GM12878 (cell line): Measurements from ENCODE around the gene ZNF764. TPM values are rescaled to one million over a fixed set of nuclear protein-coding genes. Genes with fewer than 3 reads are reported as not detected.

ENCODE experiments used
- ATAC-seq: fragments of 200-7000 bp; cut with Tn5 transposase; 3 replicates; pipeline ENCODE4 v1.9.1; 2020; ENCODE audit warnings: mild to moderate bottlenecking, moderate library complexity
- BruUV-seq: library from RNA; stranded (reverse); fragments of 400-500 nt; replicated peaks from 2 replicates; lab custom pipeline; 2021; lab: Mats Ljungman, UMichigan
- CTCF ChIA-PET: fragments of 300-600 bp; sonication (Branson Sonifier 250); formaldehyde crosslinking; extraction: SDS; loops from one replicate; lab custom pipeline; 2021; ENCODE audit warnings: inconsistent platforms; lab: Yijun Ruan, JAX
- POLR2A ChIA-PET: fragments of 350-600 bp; formaldehyde crosslinking; extraction: SDS; loops from one replicate; lab custom pipeline; 2021; ENCODE audit warnings: inconsistent platforms; lab: Charles Lee
- RAD21 ChIA-PET: fragments of 300-600 bp; sonication (Branson Sonifier 250); formaldehyde crosslinking; loops from one replicate; lab custom pipeline; 2023; ENCODE audit warnings: antibody characterized with exemption; ENCODE audit not compliant: unreplicated experiment; lab: Charles Lee
- SMC1A ChIA-PET: fragments of 300-600 bp; sonication (Branson Sonifier 250); formaldehyde crosslinking; loops from one replicate; lab custom pipeline; 2023; ENCODE audit not compliant: unreplicated experiment, uncharacterized antibody; lab: Charles Lee
- DNase-seq: peaks from one replicate; pipeline ENCODE4 v3.0.0-alpha.2; 2011; ENCODE audit warnings: low read depth, low spot score
- FAIRE-seq: peaks from 3 replicates; lab custom pipeline; 2011; peaks lifted over from hg19 to GRCh38; lab: Jason Lieb, UNC
- H2AFZ ChIP-seq: 2 replicates; pipeline ENCODE4 v1.6.0; 2011; ENCODE audit warnings: low read depth, low read length, control low read depth; ENCODE audit not compliant: control insufficient read depth
- H3K27ac ChIP-seq: 2 replicates; pipeline ENCODE4 v1.5.1; 2011; ENCODE audit warnings: control low read depth; ENCODE audit not compliant: control insufficient read depth, insufficient read depth
- H3K27me3 ChIP-seq, 2 experiments: replicated peaks in 1 of 2; 2 replicates each; pipeline versions ENCODE4 v1.6.0 to v1.6.1; 2011; ENCODE audit warnings: low read length in 1 of 2; ENCODE audit not compliant: control insufficient read depth in 2 of 2, insufficient read depth in 2 of 2
- H3K36me3 ChIP-seq, 2 experiments: 2 replicates each; pipeline ENCODE4 v1.5.1; 2011; ENCODE audit warnings: low read length in 1 of 2; ENCODE audit not compliant: control insufficient read depth in 2 of 2, insufficient read depth in 2 of 2
- H3K4me1 ChIP-seq: 2 replicates; pipeline ENCODE4 v1.6.1; 2011; ENCODE audit warnings: mild to moderate bottlenecking, low read length, moderate library complexity, mixed read lengths; ENCODE audit not compliant: control insufficient read depth, insufficient read depth
- H3K4me2 ChIP-seq: 2 replicates; pipeline ENCODE4 v1.6.0; 2011; ENCODE audit warnings: control low read depth; ENCODE audit not compliant: control insufficient read depth, insufficient read depth
- H3K4me3 ChIP-seq: fragments of 200-600 bp; sonication (generic); 2 replicates; pipeline ENCODE4 v1.5.1; 2016
- H3K79me2 ChIP-seq: 2 replicates; pipeline ENCODE4 v1.6.0; 2011; ENCODE audit warnings: low read length; ENCODE audit not compliant: control insufficient read depth, insufficient read depth
- H3K9ac ChIP-seq: 2 replicates; pipeline ENCODE4 v1.8.0; 2011; ENCODE audit warnings: low read length, control low read depth, mixed read lengths; ENCODE audit not compliant: control insufficient read depth, insufficient read depth
- H3K9me3 ChIP-seq: replicated peaks from 3 replicates; pipeline ENCODE4 v1.5.1; 2011; ENCODE audit warnings: mild to moderate bottlenecking, low read length; ENCODE audit not compliant: control insufficient read depth, insufficient read depth
- H4K20me1 ChIP-seq: 2 replicates; pipeline ENCODE4 v1.6.0; 2011; ENCODE audit not compliant: control insufficient read depth, insufficient read depth
- ATF3 ChIP-seq: IDR thresholded peaks from 2 replicates; pipeline ENCODE4 v1.6.1; 2011; ENCODE audit warnings: low read depth, mild to moderate bottlenecking, low read length, moderate library complexity, borderline replicate concordance; ENCODE audit errors: extremely low read depth
- SIN3A ChIP-seq: IDR thresholded peaks from 2 replicates; pipeline ENCODE4 v1.6.1; 2012; ENCODE audit warnings: low read depth, low read length, improper control_type of control experiment
- STAT1 ChIP-seq: fragments of 450-650 bp; conservative IDR thresholded peaks from 2 replicates; pipeline ENCODE4 v1.6.1; 2014; ENCODE audit warnings: antibody characterized with exemption, mild to moderate bottlenecking
- TARDBP ChIP-seq: IDR thresholded peaks from 2 replicates; pipeline ENCODE4 v1.6.1; 2016; ENCODE audit warnings: borderline replicate concordance
- WGBS: methylation state at CpG from one replicate; pipeline ENCODE4 v1.1.6; 2016; ENCODE audit warnings: low lambda C conversion rate; ENCODE audit not compliant: insufficient replicate concordance, insufficient coverage; ENCODE audit errors: missing lambda C conversion rate; 5-methylcytosine and 5-hydroxymethylcytosine counted together
- in situ Hi-C: fragments of 300-500 bp; cut with MboI; formaldehyde crosslinking; loops from 9 replicates; pipeline ENCODE4 v1.14.3; 2018; ENCODE audit warnings: mixed read lengths
- intact Hi-C: fragments of 100-400 bp; cut with micrococcal nuclease; formaldehyde crosslinking; loops from one replicate; pipeline ENCODE4 v1.14.2; 2022; ENCODE audit not compliant: unreplicated experiment
- polyA plus RNA-seq, 11 experiments: library from polyadenylated mRNA; depleted of rRNA in 4 of 11; unstranded in 6 of 11; stranded (reverse) in 5 of 11; fragments of >200 nt; fragmentation: Nextera tagmentation in 4 of 11; fragmentation: Illumina TruSeq in 1 of 11; extraction: Ambion mirVana in 4 of 11; extraction: Trizol in 1 of 11; gene quantifications; 1 replicate in 1 of 11; 2 replicates in 10 of 11; pipeline versions ENCODE4 v1.2.1 to v1.2.3, GENCODE V29; 2011 to 2016; ENCODE audit warnings: inconsistent platforms in 2 of 11, missing spikeins in 2 of 11, low read depth in 1 of 11
- total RNA-seq, 4 experiments: library from RNA; depleted of rRNA in 3 of 4; stranded (reverse); fragments of >200 nt in 3 of 4; fragmentation: Illumina TruSeq in 1 of 4; extraction: Trizol in 1 of 4; gene quantifications; 2 replicates each; pipeline versions ENCODE4 v1.2.1 to v1.2.3, GENCODE V29; 2013 to 2021
- TF ChIP-seq, protein P1 (sequence below): fragments of 150-350 bp; IDR thresholded peaks from 2 replicates; pipeline ENCODE4 v1.6.1; 2014; ENCODE audit warnings: mild to moderate bottlenecking, low read depth, low read length

Gene ZNF764
- total and polyA plus RNA-seq, 10 of the 15 experiments (the other 5 are each of a cell fraction or from before 2014, with no cell fraction given), result 0.61 to 11.9 (median 3.8) TPM

DNA sequence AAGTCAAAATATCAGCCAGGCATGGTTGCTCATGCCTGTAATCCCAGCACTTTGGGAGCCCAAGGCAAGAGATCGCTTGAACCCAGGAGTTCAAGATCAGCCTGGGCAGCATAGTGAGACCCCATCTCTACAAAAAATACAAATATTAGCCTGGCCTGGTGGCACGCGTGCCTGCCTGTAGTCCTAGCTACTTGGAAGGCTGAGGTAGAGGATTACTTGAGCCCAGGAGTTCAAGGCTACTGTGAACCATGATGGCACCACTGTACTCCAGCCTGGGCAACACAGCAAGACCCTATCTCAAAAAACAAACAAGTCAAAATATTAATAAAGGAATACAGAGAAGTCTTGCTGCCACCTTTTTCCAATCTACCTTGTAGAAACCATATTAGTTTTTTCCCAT is 47.8 kb upstream of the ZNF764 start:
- H3K4me2 ChIP-seq, result no peak overlapping the region
- peaks cover 11 to 14% of the 10 kb centered on the region in 2 experiments; a peak in 3 of 4 replicates for H3K36me3 ChIP-seq
- no peak for FAIRE-seq
- no peaks in the 10 kb centered on the region for H3K9me3 ChIP-seq
- ChIA-PET CTCF (interaction anchor here (1.1 to 3.4 kb wide), 3 partner anchors 9 to 176 kb away, joined by 3 to 38 read pairs (median 9); partner anchors contain the start of gene DCTPP1), SMC1A (no interaction called here)
- no peak overlapping the region for H2AFZ ChIP-seq
- no peaks in the 10 kb centered on the region for H4K20me1 ChIP-seq
- intact Hi-C loops, result no loop called here
- no peak for TF ChIP-seq STAT1
- TF ChIP-seq SIN3A, result no peak
- TF ChIP-seq TARDBP, result no peak
- TF ChIP-seq, protein P1, sequence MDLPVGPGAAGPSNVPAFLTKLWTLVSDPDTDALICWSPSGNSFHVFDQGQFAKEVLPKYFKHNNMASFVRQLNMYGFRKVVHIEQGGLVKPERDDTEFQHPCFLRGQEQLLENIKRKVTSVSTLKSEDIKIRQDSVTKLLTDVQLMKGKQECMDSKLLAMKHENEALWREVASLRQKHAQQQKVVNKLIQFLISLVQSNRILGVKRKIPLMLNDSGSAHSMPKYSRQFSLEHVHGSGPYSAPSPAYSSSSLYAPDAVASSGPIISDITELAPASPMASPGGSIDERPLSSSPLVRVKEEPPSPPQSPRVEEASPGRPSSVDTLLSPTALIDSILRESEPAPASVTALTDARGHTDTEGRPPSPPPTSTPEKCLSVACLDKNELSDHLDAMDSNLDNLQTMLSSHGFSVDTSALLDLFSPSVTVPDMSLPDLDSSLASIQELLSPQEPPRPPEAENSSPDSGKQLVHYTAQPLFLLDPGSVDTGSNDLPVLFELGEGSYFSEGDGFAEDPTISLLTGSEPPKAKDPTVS, result no peak
- no peak for TF ChIP-seq ATF3
- TF ChIP-seq, all 136 proteins: peak for 0
- Histone ChIP-seq H3K4me3 (no peak overlapping the region), H3K27me3 (no peaks in the 10 kb centered on the region), H3K79me2 (peaks cover 15% of the 10 kb centered on the region), H3K27ac (no peak overlapping the region), H3K4me1 (peaks cover 4% of the 10 kb centered on the region), H3K9ac (no peak overlapping the region)
- no TSS peak for BruUV-seq
- WGBS, result 100% methylated on average over 3 of the region's 3 CpGs
- ChIA-PET POLR2A (interaction anchor here (0.5 to 1.0 kb wide), 3 partner anchors 21 to 420 kb away, joined by 3 to 5 read pairs (median 4); no protein-coding TSS in a partner anchor), RAD21 (interaction anchor here (0.7 kb wide), 1 partner anchor 28 kb away, joined by 3 read pairs; no protein-coding TSS in a partner anchor)
- in situ Hi-C loops, result no loop called here
- DNase-seq (no peak), ATAC-seq (no peak)
